HFF-Myc (cell line): Measurements from ENCODE around the gene GPR75.
"Not testable (repeated sequence)": the region's sequence is repeated elsewhere in the genome, so short reads cannot be mapped to it uniquely, and the experiment has no call there.

Experiments
- DNase-seq: peaks from one replicate; pipeline ENCODE4 v3.0.0-alpha.2; 2011; ENCODE audit warnings: low read depth; ENCODE audit errors: extremely low read depth
- H3K4me3 ChIP-seq: replicated peaks from 2 replicates; pipeline ENCODE4 v1.5.1; 2011; ENCODE audit warnings: low read depth, mild to moderate bottlenecking, control low read depth, low read length
- TF ChIP-seq, protein P1 (sequence below): IDR thresholded peaks from 2 replicates; pipeline ENCODE4 v1.5.1; 2012; ENCODE audit warnings: mild to moderate bottlenecking, low read depth, low read length, control low read depth; ENCODE audit errors: missing control alignments

GPR75 gene

GRCh38 chr2:53842891-53843290 lies 16.9 kb downstream of the GPR75 start:
- TF ChIP-seq, protein P1, sequence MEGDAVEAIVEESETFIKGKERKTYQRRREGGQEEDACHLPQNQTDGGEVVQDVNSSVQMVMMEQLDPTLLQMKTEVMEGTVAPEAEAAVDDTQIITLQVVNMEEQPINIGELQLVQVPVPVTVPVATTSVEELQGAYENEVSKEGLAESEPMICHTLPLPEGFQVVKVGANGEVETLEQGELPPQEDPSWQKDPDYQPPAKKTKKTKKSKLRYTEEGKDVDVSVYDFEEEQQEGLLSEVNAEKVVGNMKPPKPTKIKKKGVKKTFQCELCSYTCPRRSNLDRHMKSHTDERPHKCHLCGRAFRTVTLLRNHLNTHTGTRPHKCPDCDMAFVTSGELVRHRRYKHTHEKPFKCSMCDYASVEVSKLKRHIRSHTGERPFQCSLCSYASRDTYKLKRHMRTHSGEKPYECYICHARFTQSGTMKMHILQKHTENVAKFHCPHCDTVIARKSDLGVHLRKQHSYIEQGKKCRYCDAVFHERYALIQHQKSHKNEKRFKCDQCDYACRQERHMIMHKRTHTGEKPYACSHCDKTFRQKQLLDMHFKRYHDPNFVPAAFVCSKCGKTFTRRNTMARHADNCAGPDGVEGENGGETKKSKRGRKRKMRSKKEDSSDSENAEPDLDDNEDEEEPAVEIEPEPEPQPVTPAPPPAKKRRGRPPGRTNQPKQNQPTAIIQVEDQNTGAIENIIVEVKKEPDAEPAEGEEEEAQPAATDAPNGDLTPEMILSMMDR = no peak
- no peak for DNase-seq
- no peak overlapping the region for H3K4me3 ChIP-seq

DNA sequence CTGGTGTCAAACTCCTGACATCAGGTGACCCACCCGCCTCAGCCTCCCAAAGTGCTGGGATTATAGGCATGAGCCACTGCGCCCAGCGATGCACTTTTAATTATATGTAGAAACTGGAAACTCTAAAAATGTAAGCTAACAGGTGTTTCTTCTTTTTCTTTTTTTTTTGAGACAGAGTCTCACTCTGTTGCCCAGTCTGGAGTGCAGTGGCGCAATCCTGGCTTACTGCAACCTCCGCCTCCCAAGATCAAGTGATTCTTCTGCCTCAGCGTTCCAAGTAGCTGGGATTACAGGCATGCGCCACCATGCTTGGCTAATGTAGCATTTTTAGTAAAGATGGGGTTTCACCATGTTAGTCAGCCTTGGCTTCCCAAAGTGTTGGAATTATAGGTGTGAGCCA lies 18.1 kb downstream of the GPR75 start:
- not testable (repeated sequence) for DNase-seq, H3K4me3 ChIP-seq

DNA sequence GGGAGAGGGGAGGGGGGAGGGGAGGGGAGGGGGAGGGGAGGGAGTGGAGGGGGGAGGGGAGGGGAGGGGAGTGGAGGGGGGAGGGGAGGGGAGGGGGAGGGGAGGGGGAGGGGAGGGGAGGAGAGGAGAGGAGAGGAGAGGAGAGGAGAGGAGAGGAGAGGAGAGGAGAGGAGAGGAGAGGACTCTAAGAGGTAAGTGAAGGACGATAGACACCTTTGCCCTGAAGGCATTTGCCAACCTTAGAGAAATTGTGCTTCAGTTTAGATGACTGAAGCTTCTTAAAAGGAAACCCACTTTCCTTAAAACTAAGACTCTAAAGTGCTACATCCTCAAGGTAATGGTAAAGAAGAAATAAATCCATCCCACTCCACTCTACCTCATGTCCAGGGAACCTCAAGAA lies 19.2 kb downstream of the GPR75 start:
- no peak for DNase-seq
- no peak overlapping the region for H3K4me3 ChIP-seq
- TF ChIP-seq, protein P1 = no peak

- not testable (repeated sequence) for H3K4me3 ChIP-seq, DNase-seq
Measured at GRCh38 chr2:53829980-53830290, 29.8 kb downstream of the GPR75 start.

- TF ChIP-seq, protein P1 = no peak
- no peak overlapping the region for H3K4me3 ChIP-seq
- no peak for DNase-seq
Measured at GRCh38 chr2:53829273-53829979, 30.3 kb downstream of the GPR75 start.

DNA sequence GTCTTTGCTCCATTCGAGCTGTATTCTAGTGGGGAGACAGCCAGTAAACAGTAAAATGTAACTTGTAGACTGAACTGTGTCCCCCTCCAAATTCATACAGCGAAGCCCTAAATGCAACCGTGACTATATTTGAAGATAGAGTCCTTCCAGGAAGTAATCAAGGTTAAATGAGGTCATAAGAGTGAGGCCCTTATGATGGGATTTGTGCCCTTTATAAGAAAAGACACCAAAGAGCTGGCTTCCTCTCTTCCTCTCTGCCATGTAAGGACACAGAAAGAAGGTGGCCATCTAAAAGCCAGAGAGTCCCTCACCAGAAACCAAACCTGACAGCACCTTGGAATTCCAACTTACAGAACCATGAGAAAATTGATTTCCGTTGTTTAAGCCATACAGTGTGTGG lies 31.4 kb downstream of the GPR75 start:
- TF ChIP-seq, protein P1 = no peak
- H3K4me3 ChIP-seq = no peak overlapping the region
- no peak for DNase-seq

GRCh38 chr2:53827398-53828175 lies 32.2 kb downstream of the GPR75 start:
- TF ChIP-seq, protein P1 = no peak

More at GRCh38 chr2:53827398-53828175, 32.2 kb downstream of the GPR75 start:
- no peak for DNase-seq
- H3K4me3 ChIP-seq = no peak overlapping the region
